D721Med (cell line): Measurements from ENCODE around the gene ZNF664.

Experiments used
- DNase-seq: peaks from one replicate; pipeline ENCODE4 v3.0.0; 2011; ENCODE audit warnings: low spot score; ENCODE audit not compliant: insufficient read length
- FAIRE-seq: peaks from 2 replicates; lab custom pipeline; 2011; peaks lifted over from hg19 to GRCh38; lab: Jason Lieb, UNC
- CTCF ChIP-seq: IDR thresholded peaks from 2 replicates; pipeline ENCODE4 v1.5.1; 2012; ENCODE audit warnings: mild to moderate bottlenecking, control low read depth; ENCODE audit not compliant: insufficient read depth; ENCODE audit errors: missing control alignments

Gene ZNF664

DNA sequence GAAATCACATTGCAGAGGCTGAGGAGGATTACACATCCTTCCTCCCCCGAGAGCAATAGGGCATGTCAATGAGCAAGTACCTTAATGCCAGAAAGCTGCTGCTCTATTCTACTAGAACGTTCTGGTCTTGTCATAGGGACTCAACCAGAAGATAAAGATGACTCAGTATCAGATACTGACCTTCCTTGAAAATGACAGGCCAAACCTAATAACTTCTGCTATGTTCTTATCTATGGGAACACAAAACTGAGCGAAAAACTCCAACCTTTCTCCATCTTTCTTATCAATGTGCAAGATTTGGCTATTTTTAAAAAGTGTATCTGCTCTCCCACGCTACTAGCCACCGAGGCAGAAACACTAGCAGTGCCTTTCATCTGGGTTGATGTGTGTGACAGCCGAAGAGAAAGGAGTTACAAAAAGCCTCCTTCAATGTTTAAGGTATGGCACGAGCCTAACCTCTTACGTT, 5.9 kb upstream of the ZNF664 start:
- no peak for DNase-seq
- FAIRE-seq = no peak
- TF ChIP-seq CTCF = no peak

GRCh38 chr12:123971449-123971769, 1.6 kb upstream of the ZNF664 start:
- DNase-seq (no peak), FAIRE-seq (no peak)
- no peak for TF ChIP-seq CTCF

- no peak for FAIRE-seq
- no peak for TF ChIP-seq CTCF
- no peak for DNase-seq
Measured at GRCh38 chr12:123971770-123972456, 1.1 kb upstream of the ZNF664 start.

GRCh38 chr12:123973552-123974341, 732 bp downstream of the ZNF664 start:
- no peak for FAIRE-seq
- no peak for DNase-seq
- TF ChIP-seq CTCF = no peak

DNA sequence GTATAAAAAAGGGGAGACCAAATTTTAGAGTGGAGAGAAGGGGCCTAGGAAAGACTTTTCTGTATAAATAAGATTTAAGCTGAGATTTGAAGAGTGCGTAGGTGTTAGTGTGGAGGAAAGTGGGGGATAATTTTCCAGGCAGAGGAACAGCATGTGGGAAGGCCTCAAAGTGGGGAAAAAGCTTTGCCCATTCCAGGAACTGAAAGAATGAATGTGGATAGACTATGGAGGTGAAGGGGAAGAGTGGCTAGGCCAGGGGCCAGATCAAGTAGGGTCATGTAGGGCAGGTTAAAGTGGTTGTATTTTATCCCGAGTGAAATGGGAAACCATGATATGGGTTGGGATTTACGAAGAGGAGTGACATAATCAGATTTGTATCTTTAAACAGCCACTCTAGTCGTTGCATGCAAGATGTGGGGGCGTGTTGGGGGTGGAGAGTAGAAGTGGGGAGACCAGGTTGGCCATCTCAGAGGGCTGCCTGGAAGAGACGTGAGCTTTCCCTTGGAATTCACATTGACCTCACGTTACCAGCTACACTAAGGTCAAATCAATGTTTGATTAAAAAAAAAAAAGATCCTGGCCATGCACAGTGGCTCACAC, 3.3 kb downstream of the ZNF664 start:
- FAIRE-seq (no peak), DNase-seq (no peak)
- no peak for TF ChIP-seq CTCF

DNA sequence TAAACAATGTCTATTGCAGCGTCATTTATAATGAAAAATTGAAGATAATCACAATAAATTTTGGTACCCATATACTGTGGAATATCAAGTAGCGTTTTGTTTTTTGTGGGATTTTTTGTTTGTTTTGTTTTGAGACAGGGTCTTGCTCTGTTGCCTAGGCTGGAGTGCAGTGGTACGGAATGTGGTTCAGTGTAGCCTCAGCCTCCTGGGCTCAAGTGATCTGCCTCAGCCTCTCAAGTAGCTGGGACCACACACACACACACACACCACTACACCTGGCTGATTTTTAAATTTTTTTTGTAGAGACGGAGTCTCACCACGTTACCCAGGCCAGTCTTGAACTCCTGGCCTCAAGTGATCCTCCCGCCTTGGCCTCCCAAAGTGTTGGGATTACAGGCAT, 6.6 kb downstream of the ZNF664 start:
- DNase-seq (no peak), FAIRE-seq (no peak)
- no peak for TF ChIP-seq CTCF
